Muscle layer of colon (tissue), 2 donors: ENCODE results near the gene ADPRH.

Source experiments
- H3K27ac ChIP-seq: one replicate; pipeline ENCODE4 v1.7.0; 2013; ENCODE audit warnings: low read depth, mild to moderate bottlenecking, low read length, moderate library complexity
- H3K27me3 ChIP-seq, 2 donors: one replicate each; pipeline ENCODE4 v1.7.0; 2013; ENCODE audit warnings: low read length in 2 of 2, mild to moderate bottlenecking in 2 of 2; ENCODE audit not compliant: insufficient read depth in 2 of 2, control insufficient read depth in 1 of 2
- H3K36me3 ChIP-seq: one replicate; pipeline ENCODE4 v1.7.0; 2013; ENCODE audit warnings: mild to moderate bottlenecking, low read length; ENCODE audit not compliant: insufficient read depth
- H3K4me1 ChIP-seq: one replicate; pipeline ENCODE4 v1.7.0; 2013; ENCODE audit warnings: mild to moderate bottlenecking, low read length; ENCODE audit not compliant: insufficient read depth
- H3K4me3 ChIP-seq, 2 donors: one replicate each; pipeline ENCODE4 v1.7.0; 2013; ENCODE audit warnings: low read length in 2 of 2, low read depth in 1 of 2, mild to moderate bottlenecking in 1 of 2, moderate library complexity in 1 of 2
- H3K9ac ChIP-seq: one replicate; pipeline ENCODE4 v1.7.0; 2013; ENCODE audit warnings: low read length
- H3K9me3 ChIP-seq: one replicate; pipeline ENCODE4 v1.7.0; 2013; ENCODE audit warnings: mild to moderate bottlenecking, low read length
- donor health status: abdominal sarcoma.
- donor health status: Adenocarcinoma of cecum.

Gene ADPRH

GRCh38 chr3:119599558-119600174 lies 20.4 kb downstream of the ADPRH start:
- no peak overlapping the region for H3K9ac ChIP-seq
- no peak overlapping the region for H3K4me3 ChIP-seq
- H3K27ac ChIP-seq, result no peak overlapping the region
- peaks cover 7% of the 10 kb centered on the region for H3K4me1 ChIP-seq
- H3K9me3 ChIP-seq, result no peaks in the 10 kb centered on the region
- H3K36me3 ChIP-seq, result no peaks in the 10 kb centered on the region
- H3K27me3 ChIP-seq, result no peaks in the 10 kb centered on the region

- Histone ChIP-seq H3K9me3 (no peaks in the 10 kb centered on the region), H3K4me3 (no peak overlapping the region), H3K27me3 (no peaks in the 10 kb centered on the region), H3K9ac (no peak overlapping the region), H3K27ac (no peak overlapping the region), H3K4me1 (peaks cover 7% of the 10 kb centered on the region), H3K36me3 (no peaks in the 10 kb centered on the region)
These were observed 21.4 kb downstream of the ADPRH start for GRCh38 chr3:119600732-119601131.

DNA sequence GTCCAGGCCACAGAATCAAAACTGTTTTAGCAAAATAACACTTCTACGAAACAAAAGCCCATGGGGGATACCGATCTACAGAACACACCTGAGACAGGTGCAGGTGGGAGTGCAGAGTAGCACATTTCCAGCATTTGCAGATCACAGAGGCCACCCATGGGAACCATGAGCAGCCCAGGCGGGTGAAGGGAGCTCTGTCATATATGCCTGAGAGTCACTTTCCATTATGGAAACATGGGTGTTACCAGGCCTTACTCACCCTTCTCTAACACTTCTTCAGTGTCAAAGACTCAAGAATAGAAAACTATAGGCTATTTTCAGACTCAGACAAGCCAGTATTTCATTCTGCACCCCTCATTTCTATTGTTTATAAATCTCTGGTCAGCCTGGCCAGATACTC lies 21.9 kb downstream of the ADPRH start:
- Histone ChIP-seq H3K27me3 (no peaks in the 10 kb centered on the region), H3K27ac (no peak overlapping the region), H3K4me1 (peaks cover 5% of the 10 kb centered on the region), H3K4me3 (no peak overlapping the region), H3K9me3 (no peaks in the 10 kb centered on the region), H3K36me3 (no peaks in the 10 kb centered on the region), H3K9ac (no peak overlapping the region)

DNA sequence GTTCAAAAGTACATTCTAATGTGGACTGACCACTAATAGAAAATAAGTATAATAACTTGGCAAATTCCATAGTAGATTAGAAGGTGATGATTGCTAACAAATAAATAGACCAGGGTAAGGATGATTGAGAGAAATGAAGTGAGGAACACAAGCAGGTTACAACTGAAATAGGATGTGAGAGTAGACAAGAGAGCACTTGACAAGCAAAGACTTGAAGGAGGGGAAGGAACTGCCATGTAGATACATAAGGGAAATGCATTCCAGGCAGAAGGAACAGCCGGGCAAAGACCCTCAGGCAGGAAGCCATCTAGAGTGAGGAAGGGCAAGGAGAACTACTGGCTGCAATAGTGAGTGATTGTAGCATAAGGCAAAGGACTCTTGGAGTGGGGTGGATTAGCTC lies 23.4 kb downstream of the ADPRH start:
- Histone ChIP-seq H3K4me1 (no peaks in the 10 kb centered on the region), H3K9ac (no peak overlapping the region), H3K9me3 (no peaks in the 10 kb centered on the region), H3K36me3 (no peaks in the 10 kb centered on the region), H3K27ac (no peak overlapping the region), H3K27me3 (no peaks in the 10 kb centered on the region), H3K4me3 (no peak overlapping the region)

DNA sequence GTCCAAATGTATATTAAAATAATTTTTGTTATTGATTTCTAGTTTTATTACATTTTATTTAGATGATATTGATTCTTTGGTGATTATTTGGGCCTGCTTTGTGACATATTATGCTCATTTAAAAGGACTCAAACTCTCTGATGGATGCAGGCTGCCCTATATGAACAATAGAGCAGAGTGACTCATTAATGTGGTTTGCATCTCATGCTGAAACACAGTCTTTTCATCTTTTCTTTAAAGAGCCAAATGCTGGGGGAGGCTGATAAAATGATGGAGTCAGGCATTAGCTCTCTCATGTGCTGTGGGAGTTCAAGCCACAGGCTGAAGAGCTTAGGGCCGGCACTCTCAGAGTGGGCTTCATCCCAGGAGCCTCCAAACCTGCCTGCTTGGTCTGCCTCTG lies 25.6 kb downstream of the ADPRH start:
- no peaks in the 10 kb centered on the region for H3K27me3 ChIP-seq

DNA sequence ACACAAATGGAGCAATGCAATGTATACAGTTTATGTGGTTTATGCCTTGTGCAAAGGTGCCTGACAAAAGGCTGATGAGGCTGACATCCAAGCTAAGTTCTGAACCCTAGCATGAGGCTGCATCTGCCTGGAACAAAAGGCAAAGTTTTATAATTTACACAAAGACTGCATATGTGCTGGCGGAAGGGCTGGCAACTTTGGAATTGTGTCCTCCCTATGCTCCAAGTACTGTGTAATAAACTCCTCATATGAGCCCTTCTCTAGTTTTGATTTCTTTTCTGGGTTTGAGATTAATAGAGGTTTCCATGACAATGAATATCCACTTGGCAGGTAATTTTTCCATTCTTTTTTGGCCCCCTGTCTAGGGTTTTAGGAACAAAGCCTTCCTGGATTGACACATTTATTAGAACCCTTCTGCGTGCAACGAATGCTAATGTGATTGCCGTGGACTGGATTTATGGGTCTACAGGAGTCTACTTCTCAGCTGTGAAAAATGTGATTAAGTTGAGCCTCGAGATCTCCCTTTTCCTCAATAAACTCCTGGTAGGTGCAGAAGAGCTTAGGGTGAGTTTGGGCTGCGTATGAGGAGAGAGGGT lies 29.2 kb downstream of the ADPRH start:
- Histone ChIP-seq H3K36me3 (no peaks in the 10 kb centered on the region), H3K27ac (no peak overlapping the region), H3K9ac (no peak overlapping the region), H3K27me3 (no peaks in the 10 kb centered on the region), H3K4me1 (no peaks in the 10 kb centered on the region), H3K9me3 (no peaks in the 10 kb centered on the region), H3K4me3 (no peak overlapping the region)

More for the DNA sequence above, 25.6 kb downstream of the ADPRH start:
- no peaks in the 10 kb centered on the region for H3K4me1 ChIP-seq
- H3K9ac ChIP-seq, result no peak overlapping the region
- H3K36me3 ChIP-seq, result no peaks in the 10 kb centered on the region
- no peaks in the 10 kb centered on the region for H3K9me3 ChIP-seq
- no peak overlapping the region for H3K4me3 ChIP-seq
- no peak overlapping the region for H3K27ac ChIP-seq

- no peaks in the 10 kb centered on the region for H3K36me3 ChIP-seq
- H3K4me1 ChIP-seq, result no peaks in the 10 kb centered on the region
- H3K4me3 ChIP-seq, result no peak overlapping the region
- H3K9ac ChIP-seq, result no peak overlapping the region
- no peak overlapping the region for H3K27ac ChIP-seq
- H3K27me3 ChIP-seq, result no peaks in the 10 kb centered on the region
- no peaks in the 10 kb centered on the region for H3K9me3 ChIP-seq
These were observed 30.0 kb downstream of the ADPRH start for GRCh38 chr3:119609301-119609700.

GRCh38 chr3:119611664-119612063 lies 32.4 kb downstream of the ADPRH start:
- Histone ChIP-seq H3K9ac (no peak overlapping the region), H3K9me3 (no peaks in the 10 kb centered on the region), H3K4me3 (no peak overlapping the region), H3K36me3 (no peaks in the 10 kb centered on the region), H3K27me3 (no peaks in the 10 kb centered on the region), H3K4me1 (no peaks in the 10 kb centered on the region), H3K27ac (no peak overlapping the region)

DNA sequence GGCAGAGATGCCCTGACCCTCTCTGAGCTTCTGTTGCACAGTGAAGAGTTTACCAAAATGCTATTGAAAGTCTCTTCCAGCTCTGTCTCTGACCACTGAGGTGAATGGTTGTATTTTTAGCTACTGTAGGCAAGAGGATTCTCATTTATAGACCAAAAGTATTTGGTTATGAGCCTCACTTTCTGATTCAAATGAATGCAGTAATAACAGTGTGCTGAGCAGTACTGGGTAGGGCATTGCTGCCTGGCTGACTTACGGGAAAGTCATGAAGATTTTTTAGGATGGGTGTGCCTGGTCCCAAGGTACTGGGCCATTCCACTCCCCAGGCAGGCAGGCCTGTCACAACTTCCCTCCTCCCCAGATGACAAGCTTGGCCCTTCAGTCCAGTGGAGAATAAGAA lies 33.9 kb downstream of the ADPRH start:
- Histone ChIP-seq H3K9me3 (no peaks in the 10 kb centered on the region), H3K4me3 (no peak overlapping the region), H3K9ac (no peak overlapping the region), H3K36me3 (no peaks in the 10 kb centered on the region), H3K27me3 (no peaks in the 10 kb centered on the region), H3K27ac (no peak overlapping the region), H3K4me1 (no peaks in the 10 kb centered on the region)

DNA sequence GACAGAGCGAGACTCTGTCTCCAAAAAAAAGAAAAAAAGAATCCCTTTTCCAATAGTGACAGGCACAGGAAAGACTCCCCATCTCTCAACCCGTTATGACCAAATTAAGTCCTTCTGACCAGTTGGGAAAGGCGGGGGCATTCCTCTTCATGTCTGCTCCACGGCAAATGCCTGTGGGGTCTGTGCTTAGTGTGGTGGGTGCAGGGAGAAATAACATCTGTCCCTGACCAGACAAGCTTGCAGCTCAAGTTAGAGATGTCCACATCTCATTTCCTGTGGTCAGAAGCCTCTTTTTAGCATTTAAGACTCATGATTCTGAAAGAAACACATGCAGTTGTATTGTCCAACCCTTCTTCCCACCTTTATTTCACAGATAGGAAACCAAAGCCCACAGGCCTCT lies 34.6 kb downstream of the ADPRH start:
- Histone ChIP-seq H3K36me3 (no peaks in the 10 kb centered on the region), H3K27ac (no peak overlapping the region), H3K27me3 (no peaks in the 10 kb centered on the region), H3K4me1 (no peaks in the 10 kb centered on the region), H3K9ac (no peak overlapping the region), H3K4me3 (no peak overlapping the region), H3K9me3 (no peaks in the 10 kb centered on the region)

- Histone ChIP-seq H3K27ac (no peak overlapping the region), H3K9ac (no peak overlapping the region), H3K4me3 (no peak overlapping the region), H3K4me1 (no peaks in the 10 kb centered on the region), H3K9me3 (no peaks in the 10 kb centered on the region), H3K36me3 (no peaks in the 10 kb centered on the region), H3K27me3 (no peaks in the 10 kb centered on the region)
These were observed 36.8 kb downstream of the ADPRH start for GRCh38 chr3:119616056-119616455.

DNA sequence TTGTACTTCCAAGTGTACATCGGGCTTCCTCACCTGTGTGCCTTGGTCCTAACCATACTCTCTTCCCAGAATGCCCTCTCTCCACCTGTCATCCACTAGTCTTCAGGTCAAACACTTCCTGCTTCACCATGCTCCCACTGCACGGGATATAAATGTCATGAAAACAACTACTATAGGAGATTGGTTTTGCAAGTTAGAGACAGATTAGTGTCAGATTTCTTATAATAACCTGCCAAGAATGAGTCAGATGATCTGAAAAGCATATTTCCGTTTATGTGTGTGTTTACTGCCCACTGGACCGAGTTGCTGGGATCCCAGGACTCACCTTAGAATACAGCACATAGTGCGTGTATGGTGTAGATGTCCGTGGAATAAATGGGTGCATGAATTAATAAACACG lies 39.8 kb downstream of the ADPRH start:
- Histone ChIP-seq H3K4me1 (no peaks in the 10 kb centered on the region), H3K9me3 (no peaks in the 10 kb centered on the region), H3K36me3 (no peaks in the 10 kb centered on the region), H3K27me3 (no peaks in the 10 kb centered on the region), H3K4me3 (no peak overlapping the region), H3K27ac (no peak overlapping the region), H3K9ac (no peak overlapping the region)
